ENCODE data around the gene PDPN.

DNA sequence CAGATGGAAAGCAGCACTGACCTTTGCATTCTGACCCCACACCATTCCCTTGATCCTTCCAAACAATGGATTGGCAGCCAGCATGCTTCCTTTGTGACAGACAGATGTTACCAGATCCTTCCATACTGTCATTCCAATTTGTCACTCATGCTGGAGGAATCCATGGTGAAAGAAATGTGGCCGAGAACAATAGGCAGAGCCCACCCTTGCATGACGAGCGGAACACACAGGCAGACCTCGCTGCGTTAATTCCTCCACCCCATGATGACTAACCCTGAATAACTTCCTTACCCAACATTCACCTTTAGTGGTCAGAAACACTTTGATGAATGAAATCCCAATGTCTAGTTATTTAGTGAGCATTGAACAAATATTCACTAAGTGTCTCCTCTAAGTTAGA lies 45.1 kb downstream of the PDPN start:
- TF ChIP-seq, protein P1, sequence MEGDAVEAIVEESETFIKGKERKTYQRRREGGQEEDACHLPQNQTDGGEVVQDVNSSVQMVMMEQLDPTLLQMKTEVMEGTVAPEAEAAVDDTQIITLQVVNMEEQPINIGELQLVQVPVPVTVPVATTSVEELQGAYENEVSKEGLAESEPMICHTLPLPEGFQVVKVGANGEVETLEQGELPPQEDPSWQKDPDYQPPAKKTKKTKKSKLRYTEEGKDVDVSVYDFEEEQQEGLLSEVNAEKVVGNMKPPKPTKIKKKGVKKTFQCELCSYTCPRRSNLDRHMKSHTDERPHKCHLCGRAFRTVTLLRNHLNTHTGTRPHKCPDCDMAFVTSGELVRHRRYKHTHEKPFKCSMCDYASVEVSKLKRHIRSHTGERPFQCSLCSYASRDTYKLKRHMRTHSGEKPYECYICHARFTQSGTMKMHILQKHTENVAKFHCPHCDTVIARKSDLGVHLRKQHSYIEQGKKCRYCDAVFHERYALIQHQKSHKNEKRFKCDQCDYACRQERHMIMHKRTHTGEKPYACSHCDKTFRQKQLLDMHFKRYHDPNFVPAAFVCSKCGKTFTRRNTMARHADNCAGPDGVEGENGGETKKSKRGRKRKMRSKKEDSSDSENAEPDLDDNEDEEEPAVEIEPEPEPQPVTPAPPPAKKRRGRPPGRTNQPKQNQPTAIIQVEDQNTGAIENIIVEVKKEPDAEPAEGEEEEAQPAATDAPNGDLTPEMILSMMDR (conservative IDR thresholded peaks at IDR 0.05): no peak
- no peak for TF ChIP-seq EZH2 (IDR thresholded peaks at IDR 0.05; ENCODE audit: low read depth)

Measured in PC-9 (cell line).